Endothelial cell of umbilical vein (primary cell): ENCODE data around the gene TMEM108.

Experiments
- EZH2 ChIP-seq: IDR thresholded peaks from 2 replicates; pipeline ENCODE4 v1.6.1; 2012; ENCODE audit warnings: borderline replicate concordance, low read depth, mild to moderate bottlenecking, moderate library complexity, low read length, inconsistent platforms; ENCODE audit not compliant: severe bottlenecking
- JUN ChIP-seq: IDR thresholded peaks from 2 replicates; pipeline ENCODE4 v1.6.1; 2011; ENCODE audit warnings: borderline replicate concordance, low read depth; ENCODE audit not compliant: insufficient read length, insufficient read depth
- MYC ChIP-seq: IDR thresholded peaks from one replicate; pipeline ENCODE4 v1.6.1; 2011; ENCODE audit warnings: mild to moderate bottlenecking, low read depth, low read length
- POLR2A ChIP-seq: IDR thresholded peaks from 2 replicates; pipeline ENCODE4 v1.6.1; 2012; ENCODE audit warnings: low read depth, mild to moderate bottlenecking, control low read depth, low read length
- POLR2AphosphoS5 ChIP-seq: IDR thresholded peaks from 2 replicates; pipeline ENCODE4 v1.6.1; 2012; ENCODE audit warnings: low read depth, mild to moderate bottlenecking, control low read depth, low read length, moderate library complexity; ENCODE audit not compliant: insufficient read depth
- TF ChIP-seq, protein P1 (sequence below), 2 donors: IDR thresholded peaks; 1 replicate in 1 of 2; 2 replicates in 1 of 2; pipeline ENCODE4 v1.5.1; 2011; ENCODE audit warnings: low read length in 2 of 2, mild to moderate bottlenecking in 2 of 2, moderate library complexity in 2 of 2, control low read depth in 1 of 2, inconsistent platforms in 1 of 2, low read depth in 1 of 2; ENCODE audit not compliant: insufficient read depth in 1 of 2; ENCODE audit errors: extremely low read depth in 1 of 2

- TF ChIP-seq EZH2 (no peak), POLR2AphosphoS5 (no peak), POLR2A (no peak), JUN (no peak), MYC (no peak)
- TF ChIP-seq, protein P1, sequence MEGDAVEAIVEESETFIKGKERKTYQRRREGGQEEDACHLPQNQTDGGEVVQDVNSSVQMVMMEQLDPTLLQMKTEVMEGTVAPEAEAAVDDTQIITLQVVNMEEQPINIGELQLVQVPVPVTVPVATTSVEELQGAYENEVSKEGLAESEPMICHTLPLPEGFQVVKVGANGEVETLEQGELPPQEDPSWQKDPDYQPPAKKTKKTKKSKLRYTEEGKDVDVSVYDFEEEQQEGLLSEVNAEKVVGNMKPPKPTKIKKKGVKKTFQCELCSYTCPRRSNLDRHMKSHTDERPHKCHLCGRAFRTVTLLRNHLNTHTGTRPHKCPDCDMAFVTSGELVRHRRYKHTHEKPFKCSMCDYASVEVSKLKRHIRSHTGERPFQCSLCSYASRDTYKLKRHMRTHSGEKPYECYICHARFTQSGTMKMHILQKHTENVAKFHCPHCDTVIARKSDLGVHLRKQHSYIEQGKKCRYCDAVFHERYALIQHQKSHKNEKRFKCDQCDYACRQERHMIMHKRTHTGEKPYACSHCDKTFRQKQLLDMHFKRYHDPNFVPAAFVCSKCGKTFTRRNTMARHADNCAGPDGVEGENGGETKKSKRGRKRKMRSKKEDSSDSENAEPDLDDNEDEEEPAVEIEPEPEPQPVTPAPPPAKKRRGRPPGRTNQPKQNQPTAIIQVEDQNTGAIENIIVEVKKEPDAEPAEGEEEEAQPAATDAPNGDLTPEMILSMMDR (IDR thresholded peaks at IDR 0.05; ENCODE audit: extremely low read depth in 1 of 2, insufficient read depth in 1 of 2, low read depth in 1 of 2, low read length in 2 of 2), result no peak
These were observed 192.0 kb downstream of the TMEM108 start for GRCh38 chr3:133230195-133230594.
